Heart right ventricle (tissue), 16 donors: ENCODE data around the gene PACSIN2. TPM values are rescaled to one million over a fixed set of nuclear protein-coding genes. Genes with fewer than 3 reads are reported as not detected.

ENCODE experiments used
- ATAC-seq, 8 donors: fragments of 200-7000 bp; cut with Tn5 transposase; one replicate each; pipeline ENCODE4 v1.9.1; 2020; ENCODE audit warnings: mild to moderate bottlenecking in 8 of 8, moderate library complexity in 8 of 8, moderate number of reproducible peaks in 1 of 8
- DNase-seq, 2 donors: peaks; one replicate each; pipeline ENCODE4 v3.0.0-alpha.2; 2020
- H3K27ac ChIP-seq, 10 donors: fragments of 200-600 bp; sonication (generic) in 2 of 10; one replicate each; pipeline versions ENCODE4 v1.5.0 to v1.8.0; 2020 to 2022; ENCODE audit warnings: mild to moderate bottlenecking in 3 of 10
- H3K27me3 ChIP-seq, 7 donors: fragments of 200-600 bp; one replicate each; pipeline ENCODE4 v1.8.0; 2021 to 2022; ENCODE audit warnings: mild to moderate bottlenecking in 2 of 7
- H3K36me3 ChIP-seq, 9 donors: fragments of 200-600 bp; sonication (generic) in 1 of 9; one replicate each; pipeline versions ENCODE4 v1.5.0 to v1.8.0; 2020 to 2022; ENCODE audit warnings: mild to moderate bottlenecking in 2 of 9
- H3K4me1 ChIP-seq, 9 donors: fragments of 200-600 bp; sonication (generic) in 1 of 9; one replicate each; pipeline versions ENCODE4 v1.5.0 to v1.8.0; 2020 to 2022; ENCODE audit warnings: mild to moderate bottlenecking in 4 of 9
- H3K4me3 ChIP-seq, 10 donors: fragments of 200-600 bp; sonication (generic) in 2 of 10; one replicate each; pipeline versions ENCODE4 v1.5.0 to v1.8.0; 2020 to 2022; ENCODE audit warnings: mild to moderate bottlenecking in 7 of 10, moderate library complexity in 2 of 10
- H3K9me3 ChIP-seq, 11 donors: fragments of 200-600 bp in 10 of 11; sonication (generic) in 2 of 11; one replicate each; pipeline versions ENCODE4 v1.5.0 to v1.8.0; 2013 to 2022; ENCODE audit warnings: mild to moderate bottlenecking in 2 of 11, control low read depth in 1 of 11, moderate library complexity in 1 of 11
- WGBS, 2 donors: extraction: QIAGEN DNeasy Blood & Tissue Kit; methylation state at CpG; one replicate each; pipeline ENCODE4 v1.1.7; 2013; ENCODE audit warnings: inconsistent platforms in 1 of 2; 5-methylcytosine and 5-hydroxymethylcytosine counted together
- intact Hi-C, 10 donors: fragments of 100-400 bp; cut with DNase I; formaldehyde crosslinking; loops; one replicate each; pipeline versions ENCODE4 v1.11.1 to v1.14.2; 2022
- polyA plus RNA-seq, 2 donors: library from polyadenylated mRNA; stranded (reverse); fragments of 200-250 nt; gene quantifications; one replicate each; pipeline ENCODE4 v1.2.3, GENCODE V29; 2013
- total RNA-seq, 10 donors: library from RNA; stranded (reverse); fragmentation: NEBNext Ultra II Directional in 3 of 10; extraction: Animal tissue kit (Norgen Biotek cat#: 25700) in 3 of 10; gene quantifications; one replicate each; pipeline versions ENCODE4 v1.2.1 to v1.2.4, GENCODE V29; 2021 to 2023
- TF ChIP-seq, protein P1 (sequence below), 9 donors: fragments of 200-600 bp; sonication (generic) in 2 of 9; IDR thresholded peaks; one replicate each; pipeline versions ENCODE4 v1.5.0 to v1.8.0; 2021 to 2022; ENCODE audit warnings: antibody characterized with exemption in 9 of 9, mild to moderate bottlenecking in 5 of 9, moderate library complexity in 1 of 9
- donor health status: Arrhythmogenic right ventricular cardiomyopathy.
- donor health status: ischemic (EF 13 %, LVEDD 7.1; RV severe dilation, severe dysfunction).
- donor health status: healthy with polysubstance abuse.
- donor health status: DM: no; HTN: yes; CAD: no.
- donor health status: DM: no; HTN: no; CAD: no.
- donor health status: ischemic (EF 25% LVEDD 6.9; RV normal size, moderate dysfunction).
- donor health status: ischemic (EF 25% LVEDD 5.7; RV mildly dilated, moderate dysfunction).
- donor health status: healthy.
- donor health status: DM: yes; HTN: yes; CAD: no.
- donor health status: Ischemic cardiomyopathy.
- donor health status: ischemic (EF 35%, LVEDD 5.7; RV mildly dilated, moderate dysfunction).
- donor health status: nonischemic (EF 11% LVEDD 7.7; RV severe dilation, severe dysfunction).
- donor health status: DM: yes; HTN: yes; CAD: no.
- donor health status: PGD.
- donor health status: ischemic (EF 29% LVEDD 5.4; RV normal size, mild dysfunction).
- donor health status: nonischemic (EF 23%, LVEDD 6.1; RV moderate dilation, normal function).

The PACSIN2 gene
- total and polyA plus RNA-seq, 12 donors, result 24.3 to 69.7 (median 57.0) TPM

GRCh38 chr22:42960531-42961399 is 54.2 kb downstream of the PACSIN2 start:
- no peaks in the 10 kb centered on the region for H3K9me3 ChIP-seq
- TF ChIP-seq, protein P1, sequence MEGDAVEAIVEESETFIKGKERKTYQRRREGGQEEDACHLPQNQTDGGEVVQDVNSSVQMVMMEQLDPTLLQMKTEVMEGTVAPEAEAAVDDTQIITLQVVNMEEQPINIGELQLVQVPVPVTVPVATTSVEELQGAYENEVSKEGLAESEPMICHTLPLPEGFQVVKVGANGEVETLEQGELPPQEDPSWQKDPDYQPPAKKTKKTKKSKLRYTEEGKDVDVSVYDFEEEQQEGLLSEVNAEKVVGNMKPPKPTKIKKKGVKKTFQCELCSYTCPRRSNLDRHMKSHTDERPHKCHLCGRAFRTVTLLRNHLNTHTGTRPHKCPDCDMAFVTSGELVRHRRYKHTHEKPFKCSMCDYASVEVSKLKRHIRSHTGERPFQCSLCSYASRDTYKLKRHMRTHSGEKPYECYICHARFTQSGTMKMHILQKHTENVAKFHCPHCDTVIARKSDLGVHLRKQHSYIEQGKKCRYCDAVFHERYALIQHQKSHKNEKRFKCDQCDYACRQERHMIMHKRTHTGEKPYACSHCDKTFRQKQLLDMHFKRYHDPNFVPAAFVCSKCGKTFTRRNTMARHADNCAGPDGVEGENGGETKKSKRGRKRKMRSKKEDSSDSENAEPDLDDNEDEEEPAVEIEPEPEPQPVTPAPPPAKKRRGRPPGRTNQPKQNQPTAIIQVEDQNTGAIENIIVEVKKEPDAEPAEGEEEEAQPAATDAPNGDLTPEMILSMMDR (IDR thresholded peaks at IDR 0.05), result no peak
- H3K4me1 ChIP-seq, result peaks cover 16 to 81% (median 65%) of the 10 kb centered on the region in 9 donors
- peaks cover 0 to 9% (median 0%) of the 10 kb centered on the region in 9 donors for H3K36me3 ChIP-seq
- no peaks in the 10 kb centered on the region for H3K27me3 ChIP-seq
- DNase-seq (no peak), ATAC-seq (peak in 1 of 8 donors; percentile 28)
- H3K4me3 ChIP-seq, result peak overlapping the region in 2 of 10 donors; percentile 23 to 50
- H3K27ac ChIP-seq, result peak overlapping the region; percentile 14 to 81 (median 67)
- intact Hi-C loops, result loop anchor here in 5 of 10 donors (5.0 to 10.0 kb wide), 3 partner anchors 33 to 96 kb away; no protein-coding TSS in a partner anchor
- WGBS, 2 donors, result 61 to 66% methylated on average over 10 of the region's 10 CpGs

- DNase-seq (peak; percentile 38 to 79), ATAC-seq (peak; percentile 86 to 94 (median 92))
- peak overlapping the region; percentile 4 to 57 (median 46) for H3K4me3 ChIP-seq
- intact Hi-C loops, result loop anchor here in 7 of 10 donors (5.0 to 10.0 kb wide), 5 partner anchors 33 to 95 kb away; partner anchors contain the start of gene PACSIN2 (in 2 of the 7)
- WGBS, 2 donors, result 11 to 12% methylated on average over 13 of the region's 13 CpGs
- H3K27ac ChIP-seq, result peak overlapping the region; percentile 14 to 81 (median 67)
- H3K4me1 ChIP-seq, result peaks cover 16 to 77% (median 58%) of the 10 kb centered on the region in 9 donors
- TF ChIP-seq, protein P1 (IDR thresholded peaks at IDR 0.05), result no peak
- no peaks in the 10 kb centered on the region for H3K9me3 ChIP-seq
- H3K36me3 ChIP-seq, result peaks cover 0 to 11% (median 0%) of the 10 kb centered on the region in 9 donors
- H3K27me3 ChIP-seq, result no peaks in the 10 kb centered on the region
Measured at GRCh38 chr22:42959576-42960509, 55.1 kb downstream of the PACSIN2 start.

- DNase-seq, result no peak
- intact Hi-C loops, result loop anchor here in 3 of 10 donors (5.0 to 10.0 kb wide), 2 partner anchors 37 to 56 kb away; partner anchors contain the start of gene PACSIN2 (in 2 of the 3)
- 65 to 66% methylated on average over 6 of the region's 6 CpGs for WGBS, 2 donors
- Histone ChIP-seq H3K4me1 (peaks cover 16 to 77% (median 58%) of the 10 kb centered on the region in 9 donors), H3K9me3 (no peaks in the 10 kb centered on the region), H3K27ac (peak overlapping the region; percentile 14 to 81 (median 67)), H3K4me3 (peak overlapping the region in 9 of 10 donors; percentile 23 to 57 (median 50)), H3K27me3 (no peaks in the 10 kb centered on the region), H3K36me3 (peaks cover 0 to 8% (median 0%) of the 10 kb centered on the region in 9 donors)
- ATAC-seq, result no peak
- TF ChIP-seq, protein P1 (IDR thresholded peaks at IDR 0.05), result no peak
Measured at GRCh38 chr22:42958937-42959336, 56.0 kb downstream of the PACSIN2 start.
